PC-9 (cell line): ENCODE results near the gene TMEM270.

Experiments
- CTCF ChIP-seq: fragments of 200-600 bp; sonication (generic); conservative IDR thresholded peaks from 2 replicates; pipeline ENCODE4 v1.6.1; 2017; ENCODE audit warnings: mixed run types, antibody characterized with exemption, mild to moderate bottlenecking, moderate library complexity
- EZH2 ChIP-seq: fragments of 200-600 bp; sonication (generic); IDR thresholded peaks from 2 replicates; pipeline ENCODE4 v1.8.0; 2017; ENCODE audit warnings: antibody characterized with exemption, low read depth

GRCh38 chr7:73817121-73817520 lies 43.8 kb upstream of the TMEM270 start:
- TF ChIP-seq CTCF (no peak), EZH2 (no peak)
